GM19328 (cell line): ENCODE measurements around the gene FBXO44.
"Not testable (repeated sequence)": the region's sequence is repeated elsewhere in the genome, so short reads cannot be mapped to it uniquely, and the experiment has no call there.

Experiments used
- ATAC-seq: cut with Tn5 transposase; IDR thresholded peaks from one replicate; pipeline ENCODE4 v1.9.1; 2021; ENCODE audit warnings: mild to moderate bottlenecking, moderate library complexity; ENCODE audit not compliant: unreplicated experiment

The FBXO44 gene, protein sequence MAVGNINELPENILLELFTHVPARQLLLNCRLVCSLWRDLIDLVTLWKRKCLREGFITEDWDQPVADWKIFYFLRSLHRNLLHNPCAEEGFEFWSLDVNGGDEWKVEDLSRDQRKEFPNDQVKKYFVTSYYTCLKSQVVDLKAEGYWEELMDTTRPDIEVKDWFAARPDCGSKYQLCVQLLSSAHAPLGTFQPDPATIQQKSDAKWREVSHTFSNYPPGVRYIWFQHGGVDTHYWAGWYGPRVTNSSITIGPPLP

DNA sequence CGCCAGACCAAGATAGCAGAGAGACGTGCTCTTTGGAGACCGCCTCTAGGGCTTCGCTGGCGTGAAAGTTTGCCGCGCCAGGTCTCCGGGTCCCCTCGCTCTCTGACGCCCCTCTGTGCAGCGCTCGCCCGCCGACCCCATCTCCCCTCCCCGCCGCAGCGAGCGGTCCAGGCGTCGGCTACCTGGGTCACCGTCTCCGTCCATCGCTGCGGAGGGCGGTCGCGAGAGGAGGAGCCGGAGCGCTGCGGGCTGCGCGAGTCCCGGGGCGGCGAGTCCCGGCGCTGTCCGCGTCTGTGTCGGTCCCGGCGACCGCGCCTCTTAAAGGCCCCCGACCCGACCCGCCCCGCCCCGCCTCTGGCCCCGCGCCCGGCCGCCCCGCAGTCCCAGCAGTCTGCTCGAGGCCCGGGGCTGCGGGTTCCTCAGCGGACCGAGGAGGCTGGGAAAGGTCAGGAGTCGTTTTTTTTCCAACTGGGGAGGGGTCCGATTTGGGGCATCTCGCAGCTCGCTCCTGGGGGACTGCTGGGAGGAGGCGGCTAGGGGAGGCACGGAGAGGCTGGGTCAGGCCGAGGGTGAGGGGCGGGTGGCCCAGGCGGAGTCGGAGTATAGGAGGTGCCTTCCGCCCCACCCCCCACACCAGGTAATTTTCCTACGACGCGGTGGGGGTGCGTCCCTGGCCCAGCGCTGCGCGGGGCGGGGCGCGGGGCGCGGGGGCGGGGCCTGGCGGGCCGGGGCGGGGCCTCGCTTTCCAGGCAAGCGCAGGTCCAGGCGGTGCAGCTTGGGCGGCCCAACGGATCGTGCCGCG lies at the start of gene FBXO44, which contains the start of gene FBXO2:
TSS of gene FBXO44 (plus strand) at position 741 of the 802 bp plus-strand sequence. CDS start 959 bp downstream, outside the sequence.
TSS of gene FBXO2 (minus strand) at position 293 of the 802 bp plus-strand sequence. CDS start at position 204, 89 bp downstream.
- ATAC-seq = peak; percentile 61

DNA sequence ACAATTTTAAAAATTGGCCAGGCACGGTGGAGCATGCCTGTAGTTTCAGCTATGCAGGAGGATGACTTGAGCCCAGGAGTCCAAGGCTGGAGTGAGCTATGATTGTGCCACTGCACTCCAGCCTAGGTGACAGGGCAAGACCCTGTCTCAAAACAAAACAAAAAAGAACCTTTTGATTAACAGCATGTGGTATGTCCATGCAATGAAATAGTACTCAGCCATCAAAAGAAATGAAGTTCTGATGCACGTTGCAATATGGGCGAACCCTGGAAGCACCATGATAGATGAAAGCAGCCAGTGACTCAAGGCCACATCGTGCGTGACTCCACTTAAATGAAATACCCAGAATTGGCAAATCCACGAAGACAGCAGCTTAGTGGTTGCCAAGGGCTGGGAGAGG lies 47.9 kb upstream of the FBXO44 start:
- no peak for ATAC-seq

DNA sequence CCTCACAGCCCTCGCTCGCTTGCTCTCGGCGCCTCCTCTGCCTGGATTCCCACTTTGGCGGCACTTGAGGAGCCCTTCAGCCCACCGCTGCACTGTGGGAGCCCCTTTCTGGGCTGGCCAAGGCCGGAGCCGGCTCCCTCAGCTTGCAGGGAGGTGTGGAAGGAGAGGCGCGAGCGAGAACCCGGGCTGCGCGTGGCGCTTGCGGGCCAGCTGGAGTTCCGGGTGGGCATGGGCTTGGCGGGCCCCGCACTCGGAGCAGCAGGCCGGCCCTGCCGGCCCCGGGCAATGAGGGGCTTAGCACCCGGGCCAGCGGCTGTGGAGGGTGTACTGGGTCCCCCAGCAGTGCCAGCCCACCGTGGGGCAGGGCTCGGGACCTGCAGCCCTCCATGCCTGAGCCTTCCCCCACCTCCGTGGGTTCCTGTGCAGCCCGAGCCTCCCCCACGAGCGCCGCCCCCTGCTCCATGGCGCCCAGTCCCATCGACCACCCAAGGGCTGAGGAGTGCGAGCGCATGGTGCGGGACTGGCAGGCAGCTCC lies 46.0 kb upstream of the FBXO44 start:
- ATAC-seq = not testable (repeated sequence)

DNA sequence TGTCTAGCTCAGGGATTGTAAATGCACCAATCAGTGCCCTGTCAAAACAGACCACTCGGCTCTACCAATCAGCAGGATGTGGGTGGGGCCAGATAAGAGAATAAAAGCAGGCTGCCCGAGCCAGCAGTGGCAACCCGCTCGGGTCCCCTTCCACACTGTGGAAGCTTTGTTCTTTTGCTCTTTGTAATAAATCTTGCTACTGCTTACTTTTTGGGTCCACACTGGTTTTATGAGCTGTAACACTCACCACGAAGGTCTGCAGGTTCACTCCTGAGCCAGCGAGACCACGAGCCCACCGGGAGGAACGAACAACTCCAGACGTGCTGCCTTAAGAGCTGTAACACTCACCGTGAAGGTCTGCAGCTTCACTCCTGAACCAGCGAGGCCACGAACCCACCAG lies 45.3 kb upstream of the FBXO44 start:
- ATAC-seq = not testable (repeated sequence)

DNA sequence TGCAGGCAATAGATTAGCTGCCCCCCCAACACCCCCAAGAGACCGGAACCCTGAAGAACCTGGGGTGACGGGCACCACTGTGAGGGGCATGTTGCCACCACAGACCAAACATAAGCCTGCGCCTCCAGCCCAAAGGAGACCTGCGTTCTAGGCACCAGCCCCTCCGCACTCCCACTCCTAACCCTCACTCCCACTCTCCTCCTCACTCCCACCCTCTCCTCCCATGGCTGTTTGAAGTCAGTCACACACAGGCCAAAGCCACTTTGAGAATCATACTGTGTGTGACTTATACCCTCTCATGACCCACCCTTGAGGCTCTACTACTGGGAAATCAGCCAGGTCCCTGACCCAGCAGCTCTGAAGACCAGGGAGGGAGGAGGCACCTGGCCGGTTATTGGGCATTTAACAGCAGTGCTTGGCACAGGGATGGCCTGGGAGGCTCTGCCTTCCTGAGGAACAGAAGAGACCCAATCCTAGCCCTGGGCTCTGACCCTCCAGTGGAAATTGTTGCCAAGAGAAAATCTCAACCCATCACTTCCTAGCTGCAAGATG lies 44.0 kb upstream of the FBXO44 start:
- ATAC-seq = no peak

DNA sequence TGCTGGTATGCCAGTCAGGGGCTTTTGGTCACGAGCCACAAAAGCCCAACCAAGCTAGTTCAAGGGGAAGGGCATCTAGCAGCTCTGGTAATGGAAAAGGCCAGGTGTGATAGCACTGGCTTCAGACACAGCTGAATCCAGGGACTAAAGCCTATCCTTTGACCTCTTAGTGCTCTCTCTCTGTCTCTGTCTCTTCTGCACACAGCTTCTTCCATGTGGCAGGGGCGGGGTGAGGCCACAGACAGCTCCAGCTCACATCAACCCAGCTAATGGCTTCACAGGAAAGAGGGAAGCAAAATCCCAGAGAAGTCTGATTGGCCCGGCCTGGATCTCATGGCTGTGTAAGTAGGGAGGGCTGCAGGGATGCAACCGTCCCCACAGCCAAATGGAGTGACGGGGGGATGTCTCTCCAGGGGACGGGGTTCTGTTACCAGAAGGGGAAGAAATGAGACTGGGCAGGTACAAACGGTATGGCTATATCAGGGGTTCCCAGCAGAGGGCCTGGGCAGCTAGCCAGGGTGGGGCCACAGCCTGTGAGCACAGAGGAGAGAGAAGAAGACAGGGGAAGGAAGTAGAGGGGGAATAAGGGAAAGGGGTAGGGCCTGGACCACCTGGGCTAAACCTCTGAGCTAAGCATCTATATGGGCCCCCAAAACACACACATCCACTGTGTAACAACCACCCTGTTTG lies 42.9 kb upstream of the FBXO44 start:
- ATAC-seq = no peak

DNA sequence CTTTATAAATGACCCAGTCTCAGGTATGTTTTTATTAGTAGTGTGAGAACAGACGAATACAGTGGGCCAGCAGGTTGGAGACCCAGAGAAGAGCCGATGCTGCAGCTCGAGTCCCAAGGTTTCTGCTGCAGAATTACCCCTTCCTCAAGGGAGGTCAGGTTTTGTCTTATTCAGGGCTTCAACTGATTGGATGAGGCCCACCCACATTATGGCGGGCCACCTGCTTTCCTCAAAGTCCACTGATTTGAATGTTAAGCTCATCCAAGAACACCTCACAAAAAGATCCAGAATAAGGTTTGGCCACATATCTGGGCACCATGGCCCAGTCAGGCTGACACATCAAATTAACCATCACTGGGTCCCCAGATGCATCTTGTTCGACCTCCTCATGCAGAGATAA lies 41.3 kb upstream of the FBXO44 start:
- no peak for ATAC-seq

DNA sequence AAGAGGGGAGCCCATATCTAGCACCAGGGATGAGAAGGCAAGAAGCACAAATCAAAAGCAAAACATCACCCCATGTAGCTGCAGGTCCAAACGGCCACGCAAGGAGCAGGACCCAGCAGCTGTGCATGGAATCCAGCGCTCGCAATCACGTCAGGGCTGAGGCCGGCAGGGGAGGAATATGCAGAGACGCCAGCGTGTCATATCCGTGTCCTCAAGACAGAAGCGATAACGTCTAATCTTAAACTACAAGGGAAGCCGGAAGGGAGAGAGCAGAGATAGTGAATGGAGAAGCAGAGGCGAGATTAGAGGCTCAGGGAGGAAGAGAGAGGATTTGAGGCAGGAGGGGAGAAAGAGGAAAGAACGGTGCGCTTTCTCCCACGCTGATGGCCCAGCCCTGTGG lies 39.6 kb upstream of the FBXO44 start:
- ATAC-seq = no peak

DNA sequence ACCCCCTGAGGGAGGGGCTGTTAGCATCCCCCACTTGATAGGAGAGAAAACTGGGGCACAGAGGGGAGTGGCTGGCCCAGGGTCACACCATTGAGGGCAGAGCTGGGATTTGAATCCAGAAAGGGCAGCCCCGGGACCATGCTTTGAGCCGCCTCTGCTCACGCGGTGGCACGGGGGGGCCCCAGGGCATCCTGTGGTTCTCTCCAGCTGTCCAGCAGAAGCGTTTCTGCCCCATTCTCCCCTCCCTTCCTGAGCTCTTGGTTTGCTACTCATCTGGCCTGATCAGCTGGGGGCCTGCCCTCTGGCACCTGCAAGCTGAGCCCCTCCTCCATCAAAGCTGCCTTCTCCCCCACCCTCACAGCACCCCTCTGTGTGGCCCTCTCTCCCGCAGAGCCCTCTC lies 37.9 kb upstream of the FBXO44 start:
- ATAC-seq = no peak

DNA sequence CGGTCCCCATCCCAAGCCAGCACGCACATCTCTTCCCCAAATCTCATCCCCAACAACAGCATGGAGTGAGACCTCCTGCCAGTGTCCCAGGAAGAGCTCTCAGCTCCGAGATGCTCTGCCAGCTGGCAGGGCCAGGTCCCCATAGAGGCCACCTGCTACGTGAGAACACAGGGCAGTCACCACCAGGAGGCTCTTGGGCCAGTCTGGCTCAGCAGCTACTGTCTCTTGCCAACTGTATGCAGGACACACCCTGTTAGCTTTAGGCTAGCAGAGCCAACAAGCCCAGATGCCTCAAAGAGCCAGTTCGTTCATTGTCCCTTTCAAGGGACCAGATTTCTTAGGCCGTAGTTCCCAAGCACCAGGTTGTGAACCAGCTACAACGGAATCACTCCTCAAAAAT lies 37.4 kb upstream of the FBXO44 start:
- no peak for ATAC-seq

DNA sequence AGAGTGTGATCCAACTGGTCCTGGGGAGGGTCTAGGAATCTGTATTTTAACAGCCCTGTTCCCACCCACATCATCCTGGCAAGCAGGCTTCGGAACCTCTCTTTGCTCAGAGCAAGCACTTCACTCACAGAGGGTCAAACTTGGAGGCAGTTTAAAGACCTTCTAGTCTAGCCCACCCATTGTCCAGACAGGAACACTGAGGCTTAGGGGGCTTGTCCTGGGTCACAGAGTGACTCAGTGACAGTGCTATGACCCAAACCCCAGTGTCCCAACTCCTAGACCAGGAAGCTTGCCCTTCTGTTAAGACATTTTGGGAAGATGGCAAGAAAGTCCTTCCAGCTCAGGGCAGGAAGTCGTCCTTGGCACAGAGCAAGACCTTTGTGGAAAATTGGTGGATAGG lies 36.9 kb upstream of the FBXO44 start:
- ATAC-seq = no peak

DNA sequence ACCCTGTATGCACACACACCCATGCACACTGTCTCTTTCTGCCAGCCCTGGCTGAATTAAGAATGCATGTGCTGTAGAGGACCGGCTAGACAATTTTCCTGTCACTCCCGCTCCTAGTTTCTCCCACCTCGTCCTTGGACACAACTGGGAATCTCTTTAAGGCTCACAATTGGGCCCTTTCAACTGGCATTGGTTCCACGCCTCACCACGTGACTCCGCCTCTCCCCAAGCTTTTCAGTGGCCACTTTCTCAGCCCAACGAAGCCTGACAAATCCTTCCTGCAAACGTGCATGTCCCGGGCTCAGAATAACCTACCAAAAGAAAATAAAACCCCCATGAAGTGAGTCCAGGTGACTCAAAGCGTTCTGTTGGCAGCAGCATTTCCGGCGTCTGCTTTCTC lies 34.3 kb upstream of the FBXO44 start:
- no peak for ATAC-seq

DNA sequence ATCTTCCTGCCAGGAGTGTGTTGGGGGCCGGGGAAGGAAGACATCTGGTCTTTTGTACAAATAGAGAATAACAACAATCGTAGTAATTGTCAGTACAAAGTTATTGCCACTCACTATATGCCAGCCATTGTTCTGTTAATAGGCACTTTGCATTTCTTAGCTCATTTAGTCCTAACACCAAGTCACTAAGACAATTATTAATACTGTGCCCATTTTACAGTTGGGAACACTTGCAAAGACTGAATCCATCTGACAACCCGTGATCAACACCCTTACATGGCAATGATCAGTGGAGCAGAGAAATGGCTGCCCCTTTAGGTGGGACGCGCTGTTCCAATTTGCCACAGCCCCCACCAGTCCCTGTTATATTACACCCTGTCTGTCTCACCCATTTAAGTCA lies 33.8 kb upstream of the FBXO44 start:
- ATAC-seq = no peak

DNA sequence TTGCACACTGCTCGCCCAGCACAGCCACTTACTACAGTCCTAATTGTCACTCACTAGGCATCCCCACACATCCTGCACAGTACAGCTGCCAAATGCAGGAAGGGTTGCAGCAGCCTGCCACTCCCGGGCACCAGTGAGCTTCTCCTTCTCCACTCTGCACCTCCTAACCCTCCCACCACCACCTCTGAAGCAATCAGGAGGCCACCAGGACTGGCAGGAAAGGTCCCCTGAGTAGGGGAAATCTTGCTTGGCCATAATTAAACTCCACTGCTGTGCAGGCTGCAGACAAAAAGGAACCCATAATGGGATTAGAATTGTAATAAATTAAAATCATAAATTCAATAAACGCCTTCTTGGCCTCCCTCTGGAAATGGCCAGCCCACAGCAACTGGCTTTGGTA lies 32.3 kb upstream of the FBXO44 start:
- ATAC-seq = no peak

DNA sequence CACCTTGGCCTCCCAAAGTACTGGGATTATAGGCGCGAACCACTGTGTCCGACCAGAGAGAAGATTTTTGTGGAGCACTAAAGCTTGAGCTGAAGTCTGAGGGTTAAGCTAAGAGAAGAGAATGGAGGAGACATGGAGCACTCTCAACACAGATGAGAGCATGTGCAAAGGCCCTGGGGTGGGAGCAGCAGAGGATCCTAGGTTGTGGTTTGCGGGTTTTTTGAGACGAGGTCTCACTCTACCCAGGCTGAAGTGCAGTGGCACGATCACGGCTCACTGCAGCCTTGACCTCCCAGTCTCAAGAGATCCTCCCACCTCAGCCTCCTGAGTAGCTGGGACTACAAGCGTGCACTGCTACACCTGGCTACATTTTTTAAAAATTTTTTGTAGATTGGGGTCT lies 31.0 kb upstream of the FBXO44 start:
- no peak for ATAC-seq

DNA sequence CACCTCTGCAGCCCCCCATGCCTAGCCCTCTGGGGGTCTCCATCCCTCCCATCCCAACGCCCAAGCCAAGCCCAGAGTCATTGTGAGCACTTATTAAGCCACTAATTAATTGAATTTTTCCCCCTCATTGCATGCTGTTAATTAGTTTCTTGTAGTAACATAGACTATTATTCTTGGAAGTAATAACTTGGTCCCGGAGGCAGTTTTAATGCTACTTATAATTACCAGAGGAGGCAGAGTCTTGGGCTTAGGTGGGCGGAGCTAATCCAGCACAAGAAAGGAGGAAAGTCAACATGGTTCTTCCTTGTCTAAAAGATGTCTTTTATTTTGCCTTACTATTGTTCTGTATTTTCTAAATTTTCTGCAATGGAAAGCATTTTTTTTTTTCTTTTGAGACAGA lies 28.1 kb upstream of the FBXO44 start:
- ATAC-seq = no peak

DNA sequence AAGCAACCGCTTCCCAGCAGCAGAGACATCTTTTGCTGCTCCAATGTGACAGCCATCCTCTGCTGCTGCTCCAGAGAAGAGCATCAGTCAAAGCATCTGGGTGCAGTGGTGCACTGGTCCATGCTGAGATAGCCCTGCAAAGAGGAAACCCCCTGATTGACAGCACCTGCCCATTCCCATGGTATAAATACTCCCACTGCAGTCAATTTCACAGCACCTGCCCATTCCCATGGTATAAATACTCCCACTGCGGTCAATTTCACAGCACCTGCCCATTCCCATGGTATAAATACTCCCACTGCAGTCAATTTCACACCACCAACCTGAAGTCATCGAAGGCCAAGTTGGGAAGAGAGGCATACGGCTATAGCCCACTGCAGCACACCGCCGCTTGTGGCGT lies 25.9 kb upstream of the FBXO44 start:
- ATAC-seq = no peak

DNA sequence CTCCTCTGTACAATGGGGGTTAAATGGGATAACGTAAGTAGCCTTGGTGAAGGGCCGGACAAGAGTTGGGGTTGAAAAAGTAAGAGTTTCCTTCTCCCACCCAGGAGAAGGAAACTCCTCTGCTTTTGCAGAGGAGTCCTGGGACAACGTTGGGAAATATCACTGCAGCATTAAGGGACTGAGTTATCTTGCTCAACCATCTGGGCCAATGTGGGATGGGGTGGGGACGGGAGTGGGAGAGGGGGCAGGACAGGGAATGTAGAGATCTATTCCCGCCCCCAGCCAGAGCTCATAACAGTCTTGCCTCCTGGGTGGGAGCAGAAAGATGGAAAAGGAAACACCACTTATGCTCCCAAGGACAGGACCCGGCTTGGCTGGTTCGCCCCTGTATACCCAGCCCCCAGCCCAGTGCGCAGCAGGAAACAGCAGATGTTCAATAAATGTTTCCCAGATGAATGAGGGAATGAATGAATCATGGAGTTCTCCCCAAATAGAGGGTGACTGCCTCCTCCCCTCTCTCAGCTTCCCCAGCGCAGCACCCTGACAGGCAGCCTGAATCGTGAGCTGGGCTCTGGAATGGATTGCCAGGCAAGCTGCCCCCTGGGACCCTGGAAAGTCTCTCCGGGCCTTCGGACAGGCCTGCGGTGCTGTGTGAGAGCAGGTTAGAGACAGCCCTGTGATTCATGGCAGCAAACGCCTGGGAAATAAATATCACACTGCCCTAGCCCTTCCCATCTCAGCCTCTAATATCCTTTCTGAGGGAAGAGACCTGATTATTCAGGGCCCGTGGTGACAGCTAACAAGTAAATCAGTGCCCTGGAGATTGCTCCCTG lies 25.3 kb upstream of the FBXO44 start:
- no peak for ATAC-seq

DNA sequence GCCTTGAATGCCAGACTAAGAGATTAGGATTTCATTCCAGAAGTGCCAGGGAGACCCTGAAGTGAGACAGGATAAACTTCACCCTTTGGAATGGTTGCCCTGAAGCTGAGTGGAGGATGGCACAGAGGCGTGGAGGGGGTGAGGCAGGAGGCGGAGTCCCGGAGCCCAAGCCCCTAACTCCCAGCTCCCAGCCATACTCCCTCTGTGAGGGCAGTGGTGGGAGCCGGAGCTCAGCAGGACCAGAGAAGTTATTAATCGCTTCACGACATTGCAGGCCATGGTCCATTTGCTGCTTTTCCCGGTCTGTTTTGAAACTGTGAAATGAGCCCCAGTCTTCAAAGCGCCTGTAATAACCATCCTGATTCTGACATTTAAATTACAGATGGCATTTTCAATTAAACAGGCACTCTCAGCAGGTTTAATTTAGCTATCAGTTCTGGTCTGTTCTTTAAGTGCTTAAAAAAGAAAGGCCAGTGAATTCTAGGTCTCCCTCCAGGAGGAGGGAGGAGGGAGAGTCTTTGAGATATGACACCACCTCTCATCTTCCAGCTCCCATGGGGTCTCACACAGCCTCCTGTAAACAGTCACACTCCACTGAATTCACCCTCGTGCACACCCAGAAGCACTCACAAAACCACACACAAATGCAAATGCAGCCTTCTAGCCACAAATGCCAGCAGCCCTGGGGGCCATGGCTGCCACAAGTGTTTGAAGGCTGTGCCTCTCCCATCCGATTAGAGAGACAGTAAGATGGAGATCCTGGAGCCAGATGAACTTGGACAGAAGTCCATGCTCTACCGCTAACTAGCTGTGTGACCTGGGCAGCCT lies 20.1 kb upstream of the FBXO44 start:
- no peak for ATAC-seq
